Panc1 (cell line): ENCODE data around the gene PRKCG. TPM values are rescaled to one million over a fixed set of nuclear protein-coding genes. Genes with fewer than 3 reads are reported as not detected.
A peak's percentile ranks its signal among the peaks of the same experiment; 100 is the strongest.

Experiments used
- ATAC-seq: fragments of 200-7000 bp; cut with Tn5 transposase; 2 replicates; pipeline ENCODE4 v1.9.1; 2020; ENCODE audit warnings: mild to moderate bottlenecking, moderate library complexity
- BruUV-seq: library from RNA; stranded (reverse); fragments of 400-500 nt; replicated peaks from 2 replicates; lab custom pipeline; 2021; lab: Mats Ljungman, UMichigan
- CTCF ChIA-PET: fragments of 300-600 bp; sonication (Branson Sonifier 250); formaldehyde crosslinking; loops from one replicate; lab custom pipeline; 2022; ENCODE audit warnings: antibody characterized with exemption; lab: Charles Lee
- POLR2A ChIA-PET: fragments of 300-600 bp; sonication (Branson Sonifier 250); formaldehyde crosslinking; loops from one replicate; lab custom pipeline; 2022; ENCODE audit warnings: antibody characterized with exemption; lab: Charles Lee
- DNase-seq: peaks from one replicate; pipeline ENCODE4 v3.0.0-alpha.2; 2010; ENCODE audit warnings: low read depth, low spot score
- H3K27ac ChIP-seq: 2 replicates; pipeline ENCODE4 v1.5.1; 2011; ENCODE audit warnings: mild to moderate bottlenecking, low read length, inconsistent platforms
- H3K27me3 ChIP-seq: fragments of 200-500 bp; sonication (Bioruptor generic); 2 replicates; pipeline ENCODE4 v1.6.0; 2014; ENCODE audit warnings: low read length, inconsistent platforms; ENCODE audit not compliant: control insufficient read depth, insufficient read depth
- H3K36me3 ChIP-seq: fragments of 200-500 bp; sonication (Bioruptor generic); 2 replicates; pipeline ENCODE4 v1.5.1; 2014; ENCODE audit warnings: inconsistent platforms, mild to moderate bottlenecking, low read length, moderate library complexity; ENCODE audit not compliant: control insufficient read depth, insufficient read depth
- H3K4me1 ChIP-seq: 2 replicates; pipeline ENCODE4 v1.5.1; 2011; ENCODE audit warnings: inconsistent platforms, mild to moderate bottlenecking, low read length, moderate library complexity; ENCODE audit not compliant: control insufficient read depth, insufficient read depth
- H3K4me3 ChIP-seq, 2 experiments: 2 replicates each; pipeline ENCODE4 v1.5.1; 2011 to 2012; ENCODE audit warnings: low read depth in 2 of 2, low read length in 2 of 2, mild to moderate bottlenecking in 2 of 2, inconsistent platforms in 1 of 2, moderate library complexity in 1 of 2
- H3K9me3 ChIP-seq: fragments of 200-500 bp; sonication (Bioruptor generic); 2 replicates; pipeline ENCODE4 v1.5.1; 2014; ENCODE audit warnings: low read depth, mild to moderate bottlenecking, inconsistent platforms, low read length, moderate library complexity; ENCODE audit not compliant: control insufficient read depth, insufficient read depth
- CTCF ChIP-seq: fragments of 450-650 bp; IDR thresholded peaks from 2 replicates; pipeline ENCODE4 v1.5.1; 2017; ENCODE audit warnings: mild to moderate bottlenecking
- POLR2AphosphoS5 ChIP-seq: IDR thresholded peaks from 2 replicates; pipeline ENCODE4 v1.6.1; 2012; ENCODE audit warnings: mild to moderate bottlenecking, low read depth, low read length, moderate library complexity
- SIN3A ChIP-seq: IDR thresholded peaks from 2 replicates; pipeline ENCODE4 v1.6.1; 2012; ENCODE audit warnings: low read depth, mild to moderate bottlenecking, low read length, moderate library complexity, borderline replicate concordance; ENCODE audit not compliant: insufficient read depth
- TCF7L2 ChIP-seq: IDR thresholded peaks from 2 replicates; pipeline ENCODE4 v1.6.1; 2011; ENCODE audit warnings: mild to moderate bottlenecking, low read depth, low read length, inconsistent platforms
- in situ Hi-C: cut with HindIII; loops from 2 replicates; pipeline ENCODE4 v1.10.0; 2016; ENCODE audit warnings: low sequenced_read_pairs, low pct_unique_long_range_greater_than_20kb
- intact Hi-C: fragments of 100-400 bp; cut with micrococcal nuclease; formaldehyde crosslinking; loops from one replicate; pipeline ENCODE4 v1.10.0; 2022; ENCODE audit not compliant: unreplicated experiment
- total RNA-seq: library from RNA; stranded (reverse); gene quantifications from one replicate; pipeline ENCODE4 v1.2.1, GENCODE V29; 2021; ENCODE audit not compliant: unreplicated experiment
- TF ChIP-seq, protein P1 (sequence below), 2 experiments: IDR thresholded peaks; 2 replicates each; pipeline ENCODE4 v1.6.1; 2011 to 2012; ENCODE audit warnings: low read depth in 2 of 2, control low read depth in 1 of 2, low read length in 1 of 2, mild to moderate bottlenecking in 1 of 2, moderate library complexity in 1 of 2; ENCODE audit not compliant: insufficient read depth in 1 of 2

PRKCG gene
- total RNA-seq, 1 experiment from 2014 or later = 2.5 TPM

GRCh38 chr19:53908935-53909415 is 27.0 kb downstream of the PRKCG start, which contains the start of gene CACNG7:
Gene CACNG7, plus strand, starts transcription at chr19:53909278. Its CDS starts 3,554 bp downstream, at chr19:53912832.
- Histone ChIP-seq H3K4me1 (peaks cover 23% of the 10 kb centered on the region), H3K27me3 (no peaks in the 10 kb centered on the region), H3K27ac (no peak within 1 kb of the TSS; the same call in 1 of the 2 replicates), H3K4me3 (peak within 1 kb of the TSS; percentile 39 to 64), H3K36me3 (no peaks in the 10 kb centered on the region), H3K9me3 (no peaks in the 10 kb centered on the region)
- no TSS peak for BruUV-seq
- in situ Hi-C loops (loop anchor here (10.0 to 25.0 kb wide), 2 partner anchors 64 to 128 kb away; no protein-coding TSS in a partner anchor), intact Hi-C loops (loop anchor here (2.0 to 5.0 kb wide), 2 partner anchors 70 to 113 kb away; no protein-coding TSS in a partner anchor)
- TF ChIP-seq SIN3A (no peak), CTCF (no peak), POLR2AphosphoS5 (no peak)
- TF ChIP-seq, protein P1, sequence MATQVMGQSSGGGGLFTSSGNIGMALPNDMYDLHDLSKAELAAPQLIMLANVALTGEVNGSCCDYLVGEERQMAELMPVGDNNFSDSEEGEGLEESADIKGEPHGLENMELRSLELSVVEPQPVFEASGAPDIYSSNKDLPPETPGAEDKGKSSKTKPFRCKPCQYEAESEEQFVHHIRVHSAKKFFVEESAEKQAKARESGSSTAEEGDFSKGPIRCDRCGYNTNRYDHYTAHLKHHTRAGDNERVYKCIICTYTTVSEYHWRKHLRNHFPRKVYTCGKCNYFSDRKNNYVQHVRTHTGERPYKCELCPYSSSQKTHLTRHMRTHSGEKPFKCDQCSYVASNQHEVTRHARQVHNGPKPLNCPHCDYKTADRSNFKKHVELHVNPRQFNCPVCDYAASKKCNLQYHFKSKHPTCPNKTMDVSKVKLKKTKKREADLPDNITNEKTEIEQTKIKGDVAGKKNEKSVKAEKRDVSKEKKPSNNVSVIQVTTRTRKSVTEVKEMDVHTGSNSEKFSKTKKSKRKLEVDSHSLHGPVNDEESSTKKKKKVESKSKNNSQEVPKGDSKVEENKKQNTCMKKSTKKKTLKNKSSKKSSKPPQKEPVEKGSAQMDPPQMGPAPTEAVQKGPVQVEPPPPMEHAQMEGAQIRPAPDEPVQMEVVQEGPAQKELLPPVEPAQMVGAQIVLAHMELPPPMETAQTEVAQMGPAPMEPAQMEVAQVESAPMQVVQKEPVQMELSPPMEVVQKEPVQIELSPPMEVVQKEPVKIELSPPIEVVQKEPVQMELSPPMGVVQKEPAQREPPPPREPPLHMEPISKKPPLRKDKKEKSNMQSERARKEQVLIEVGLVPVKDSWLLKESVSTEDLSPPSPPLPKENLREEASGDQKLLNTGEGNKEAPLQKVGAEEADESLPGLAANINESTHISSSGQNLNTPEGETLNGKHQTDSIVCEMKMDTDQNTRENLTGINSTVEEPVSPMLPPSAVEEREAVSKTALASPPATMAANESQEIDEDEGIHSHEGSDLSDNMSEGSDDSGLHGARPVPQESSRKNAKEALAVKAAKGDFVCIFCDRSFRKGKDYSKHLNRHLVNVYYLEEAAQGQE (IDR thresholded peaks at IDR 0.05; ENCODE audit: insufficient read depth in 1 of 2, low read depth in 2 of 2, low read length in 1 of 2) = no peak
- ChIA-PET CTCF (interaction anchor here (0.7 kb wide), 1 partner anchor 237 kb away, joined by 5 read pairs; no protein-coding TSS in a partner anchor), POLR2A (no interaction called here)
- ATAC-seq = no peak; the same call in 1 of the 2 replicates
- DNase-seq = no peak

GRCh38 chr19:53909471-53910169 is 27.6 kb downstream of the PRKCG start:
- BruUV-seq = no TSS peak
- no peaks in the 10 kb centered on the region for H3K27me3 ChIP-seq
- POLR2A ChIA-PET = no interaction called here
- no peak for TF ChIP-seq TCF7L2
- no peak for TF ChIP-seq POLR2AphosphoS5
- TF ChIP-seq CTCF = no peak
- no peak for TF ChIP-seq SIN3A
- TF ChIP-seq, protein P1 (IDR thresholded peaks at IDR 0.05; ENCODE audit: insufficient read depth in 1 of 2, low read depth in 2 of 2, low read length in 1 of 2) = no peak
- intact Hi-C loops (loop anchor here (2.0 to 5.0 kb wide), 2 partner anchors 69 to 113 kb away; no protein-coding TSS in a partner anchor), in situ Hi-C loops (loop anchor here (10.0 to 25.0 kb wide), 2 partner anchors 65 to 128 kb away; no protein-coding TSS in a partner anchor)
- CTCF ChIA-PET = no interaction called here
- DNase-seq (no peak), ATAC-seq (no peak)
- no peaks in the 10 kb centered on the region for H3K9me3 ChIP-seq
- H3K36me3 ChIP-seq = no peaks in the 10 kb centered on the region
- H3K4me1 ChIP-seq = peaks cover 23% of the 10 kb centered on the region
- peak overlapping the region; percentile 39 to 56 for H3K4me3 ChIP-seq
- H3K27ac ChIP-seq = no peak overlapping the region
